ENCODE data around the gene INPP5A.

INPP5A gene

DNA sequence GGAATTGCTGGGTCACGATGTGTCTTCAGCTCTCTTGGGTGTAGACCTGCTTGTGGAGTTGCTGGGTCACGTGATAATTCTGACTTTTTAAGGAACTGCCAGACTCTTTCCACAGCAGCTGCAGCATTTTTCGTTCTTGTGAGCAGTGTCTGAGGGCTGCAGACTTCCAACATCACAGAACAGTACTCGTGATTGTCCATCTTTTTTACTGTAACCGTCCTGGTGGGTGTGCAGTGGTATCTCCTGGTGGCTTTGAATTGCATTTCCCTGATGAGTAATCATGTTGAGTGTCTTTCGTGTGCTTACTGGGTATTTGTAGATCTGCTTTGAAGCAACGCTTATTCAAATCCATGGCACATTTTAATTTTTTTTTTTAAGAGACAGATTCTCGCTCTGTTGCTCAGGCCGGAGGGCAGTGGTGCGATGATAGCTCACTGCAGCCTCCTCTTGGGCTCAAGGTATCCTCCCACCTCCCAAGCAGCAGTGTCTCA lies 22.7 kb downstream of the INPP5A start:
- H3K9ac ChIP-seq (ENCODE audit: insufficient read length, low read depth), result no peak overlapping the region

DNA sequence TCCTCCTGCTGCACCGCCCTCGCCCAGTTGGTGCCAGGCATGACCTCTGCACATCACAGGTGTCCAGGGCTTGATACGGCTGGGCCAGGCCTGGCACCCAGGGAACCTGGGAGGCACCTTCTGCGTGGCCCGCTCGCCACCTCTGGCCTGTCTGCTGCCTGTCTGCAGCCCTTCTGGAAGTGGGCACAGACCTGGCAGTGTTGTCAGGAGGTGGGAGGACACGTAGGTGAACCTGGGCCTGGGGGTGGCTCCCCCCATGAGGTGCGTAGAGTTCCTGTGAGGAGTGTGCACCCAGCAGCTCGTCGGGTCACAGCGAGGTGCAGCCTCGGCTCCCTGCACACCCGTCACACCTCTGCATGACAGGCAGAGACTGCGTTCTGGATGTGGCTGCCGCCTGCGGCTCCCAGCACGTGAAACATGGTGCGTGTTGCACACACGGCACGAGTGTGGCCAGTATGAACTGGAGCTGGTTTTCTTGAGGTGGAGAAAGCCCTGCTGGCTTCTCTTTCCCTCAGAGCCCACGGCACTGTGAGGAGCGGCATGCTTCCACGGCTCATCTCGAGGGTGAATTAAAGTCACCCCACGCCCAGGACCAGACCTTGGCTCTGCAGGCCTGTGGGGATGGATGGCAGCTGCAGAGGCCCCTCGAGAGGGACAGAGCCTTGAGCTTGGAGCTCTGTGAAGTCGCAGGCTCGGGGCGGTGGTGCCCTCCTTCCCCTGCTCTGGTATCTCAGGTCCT lies 24.8 kb downstream of the INPP5A start:
- H3K9ac ChIP-seq (ENCODE audit: insufficient read length, low read depth), result no peak overlapping the region
- H3K4me3 ChIP-seq (ENCODE audit: insufficient read length, low read depth), result no peak overlapping the region
- no peaks in the 10 kb centered on the region for H3K27me3 ChIP-seq (ENCODE audit: insufficient read depth, insufficient read length)
- no peak for TF ChIP-seq YY1 (IDR thresholded peaks at IDR 0.05; ENCODE audit: insufficient read depth, insufficient read length)
- TF ChIP-seq ZNF274 (IDR thresholded peaks at IDR 0.05; ENCODE audit: low read depth, low read length), result no peak
- TF ChIP-seq SUZ12 (IDR thresholded peaks at IDR 0.05; ENCODE audit: extremely low read depth, insufficient read depth, insufficient read length), result no peak
- H3K9me3 ChIP-seq (ENCODE audit: insufficient read depth, low read length), result peaks cover 5% of the 10 kb centered on the region; the same call in 1 of the 2 replicates
- no peak for DNase-seq (ENCODE audit: low read depth, low spot score)
- H3K36me3 ChIP-seq (ENCODE audit: insufficient read depth, insufficient read length, low read length), result no peaks in the 10 kb centered on the region
- no peaks in the 10 kb centered on the region for H3K4me1 ChIP-seq (ENCODE audit: insufficient read depth, insufficient read length)

More for the DNA sequence above, 22.7 kb downstream of the INPP5A start:
- H3K4me3 ChIP-seq (ENCODE audit: insufficient read length, low read depth), result no peak overlapping the region
- no peaks in the 10 kb centered on the region for H3K27me3 ChIP-seq (ENCODE audit: insufficient read depth, insufficient read length)
- no peak for DNase-seq (ENCODE audit: low read depth, low spot score)
- peaks cover 5% of the 10 kb centered on the region; the same call in 1 of the 2 replicates for H3K9me3 ChIP-seq (ENCODE audit: insufficient read depth, low read length)
- H3K36me3 ChIP-seq (ENCODE audit: insufficient read depth, insufficient read length, low read length), result peaks cover 5% of the 10 kb centered on the region
- H3K4me1 ChIP-seq (ENCODE audit: insufficient read depth, insufficient read length), result no peaks in the 10 kb centered on the region
- TF ChIP-seq YY1 (IDR thresholded peaks at IDR 0.05; ENCODE audit: insufficient read depth, insufficient read length) (no peak), ZNF274 (IDR thresholded peaks at IDR 0.05; ENCODE audit: low read depth, low read length) (no peak), SUZ12 (IDR thresholded peaks at IDR 0.05; ENCODE audit: extremely low read depth, insufficient read depth, insufficient read length) (no peak)

DNA sequence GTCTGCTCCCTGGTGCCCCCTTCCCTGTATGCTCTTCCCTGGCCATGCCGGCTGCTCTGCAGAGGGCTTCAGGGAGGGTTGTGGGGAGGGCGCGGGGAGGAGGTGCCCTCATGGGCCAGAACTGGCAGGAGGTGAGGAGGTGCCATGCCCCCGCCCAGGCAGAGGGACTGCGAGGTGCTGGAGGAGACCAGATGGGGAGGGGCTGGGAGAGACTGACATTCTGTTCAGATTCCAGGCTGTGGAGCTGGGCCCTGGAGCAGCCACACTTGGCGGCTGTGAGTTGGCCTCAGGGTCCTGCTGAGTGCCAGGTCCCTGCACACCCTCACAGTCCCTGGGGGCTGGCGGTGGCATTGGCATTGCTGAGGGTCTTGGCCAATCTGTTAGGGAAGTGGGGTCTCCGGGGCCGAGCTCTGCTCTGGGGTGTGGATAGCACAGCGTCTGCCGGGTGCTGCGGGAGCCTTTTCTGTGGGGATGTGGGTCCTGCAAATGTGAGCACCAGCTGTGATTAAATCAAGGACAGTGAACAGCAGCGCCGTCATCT lies 25.4 kb downstream of the INPP5A start:
- H3K4me1 ChIP-seq (ENCODE audit: insufficient read depth, insufficient read length), result no peaks in the 10 kb centered on the region
- peaks cover 5% of the 10 kb centered on the region; the same call in 1 of the 2 replicates for H3K9me3 ChIP-seq (ENCODE audit: insufficient read depth, low read length)
- H3K9ac ChIP-seq (ENCODE audit: insufficient read length, low read depth), result no peak overlapping the region
- H3K27me3 ChIP-seq (ENCODE audit: insufficient read depth, insufficient read length), result no peaks in the 10 kb centered on the region
- no peak for DNase-seq (ENCODE audit: low read depth, low spot score)
- no peaks in the 10 kb centered on the region for H3K36me3 ChIP-seq (ENCODE audit: insufficient read depth, insufficient read length, low read length)
- H3K4me3 ChIP-seq (ENCODE audit: insufficient read length, low read depth), result no peak overlapping the region
- no peak for TF ChIP-seq ZNF274 (IDR thresholded peaks at IDR 0.05; ENCODE audit: low read depth, low read length)
- TF ChIP-seq SUZ12 (IDR thresholded peaks at IDR 0.05; ENCODE audit: extremely low read depth, insufficient read depth, insufficient read length), result no peak

DNA sequence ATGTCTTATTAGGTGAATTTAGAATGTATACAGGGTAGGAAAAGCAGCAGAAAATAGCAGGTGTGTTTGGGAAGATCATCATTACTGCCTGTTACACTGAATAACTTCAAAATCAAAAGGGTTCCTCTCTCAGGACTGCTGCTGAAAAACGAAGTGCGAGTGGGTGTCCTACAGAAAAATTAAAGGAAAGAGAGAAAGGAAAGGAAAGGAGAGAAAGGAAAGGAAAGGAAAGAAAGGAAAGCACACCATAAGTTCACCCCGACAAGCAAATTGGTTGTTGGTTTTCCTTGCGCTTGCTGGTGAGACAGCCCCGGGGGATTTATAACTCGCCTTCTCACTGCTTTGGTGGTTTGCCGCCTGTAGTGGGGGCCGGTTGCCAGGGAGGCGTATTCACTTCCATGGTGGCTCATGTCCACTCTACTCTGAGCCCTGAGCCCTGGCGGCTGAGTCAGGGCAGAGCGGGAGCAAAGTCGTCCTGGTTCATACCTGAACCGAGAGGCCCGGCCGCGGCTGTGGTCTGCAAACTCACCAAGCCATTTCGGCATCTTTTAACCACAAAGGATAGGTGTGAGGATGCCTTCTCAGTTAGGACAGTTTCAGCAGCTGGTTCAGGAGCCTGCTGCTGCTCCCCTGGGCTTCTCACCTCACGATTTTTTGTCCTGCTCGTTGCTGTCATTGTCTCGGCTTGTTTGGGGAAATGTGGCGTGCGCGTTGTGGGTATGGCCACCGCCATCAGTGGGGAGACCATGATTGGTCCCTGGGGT lies 26.1 kb downstream of the INPP5A start:
- peaks cover 5% of the 10 kb centered on the region; the same call in 1 of the 2 replicates for H3K9me3 ChIP-seq (ENCODE audit: insufficient read depth, low read length)
- DNase-seq (ENCODE audit: low read depth, low spot score), result no peak
- H3K27me3 ChIP-seq (ENCODE audit: insufficient read depth, insufficient read length), result no peaks in the 10 kb centered on the region
- no peak overlapping the region for H3K9ac ChIP-seq (ENCODE audit: insufficient read length, low read depth)
- no peak for TF ChIP-seq YY1 (IDR thresholded peaks at IDR 0.05; ENCODE audit: insufficient read depth, insufficient read length)
- no peak for TF ChIP-seq SUZ12 (IDR thresholded peaks at IDR 0.05; ENCODE audit: extremely low read depth, insufficient read depth, insufficient read length)
- TF ChIP-seq ZNF274 (IDR thresholded peaks at IDR 0.05; ENCODE audit: low read depth, low read length), result no peak
- no peak overlapping the region for H3K4me3 ChIP-seq (ENCODE audit: insufficient read length, low read depth)
- no peaks in the 10 kb centered on the region for H3K4me1 ChIP-seq (ENCODE audit: insufficient read depth, insufficient read length)
- H3K36me3 ChIP-seq (ENCODE audit: insufficient read depth, insufficient read length, low read length), result no peaks in the 10 kb centered on the region

DNA sequence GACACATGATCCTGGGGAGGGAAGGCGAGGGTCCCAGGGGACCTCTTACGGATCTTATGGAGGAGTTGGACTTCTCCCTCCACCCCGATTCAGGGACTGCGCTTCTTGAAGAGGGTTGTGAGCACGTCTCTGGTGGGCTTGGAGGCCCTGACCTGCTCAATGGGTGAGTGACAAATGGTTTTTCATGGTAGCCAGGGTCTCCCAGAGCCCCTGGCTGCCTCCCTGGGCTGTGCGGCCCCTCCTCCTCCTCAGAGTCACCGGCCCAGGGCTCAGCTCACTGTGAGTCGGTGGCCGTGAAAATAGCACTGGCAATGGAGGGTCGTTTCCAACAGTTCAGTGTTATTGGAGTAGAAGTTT lies 26.6 kb downstream of the INPP5A start:
- Histone ChIP-seq H3K4me1 (ENCODE audit: insufficient read depth, insufficient read length) (no peaks in the 10 kb centered on the region), H3K27me3 (ENCODE audit: insufficient read depth, insufficient read length) (no peaks in the 10 kb centered on the region), H3K36me3 (ENCODE audit: insufficient read depth, insufficient read length, low read length) (no peaks in the 10 kb centered on the region), H3K4me3 (ENCODE audit: insufficient read length, low read depth) (no peak overlapping the region), H3K9me3 (ENCODE audit: insufficient read depth, low read length) (peaks cover 5% of the 10 kb centered on the region; the same call in 1 of the 2 replicates), H3K9ac (ENCODE audit: insufficient read length, low read depth) (no peak overlapping the region)
- no peak for DNase-seq (ENCODE audit: low read depth, low spot score)
- no peak for TF ChIP-seq SUZ12 (IDR thresholded peaks at IDR 0.05; ENCODE audit: extremely low read depth, insufficient read depth, insufficient read length)

DNA sequence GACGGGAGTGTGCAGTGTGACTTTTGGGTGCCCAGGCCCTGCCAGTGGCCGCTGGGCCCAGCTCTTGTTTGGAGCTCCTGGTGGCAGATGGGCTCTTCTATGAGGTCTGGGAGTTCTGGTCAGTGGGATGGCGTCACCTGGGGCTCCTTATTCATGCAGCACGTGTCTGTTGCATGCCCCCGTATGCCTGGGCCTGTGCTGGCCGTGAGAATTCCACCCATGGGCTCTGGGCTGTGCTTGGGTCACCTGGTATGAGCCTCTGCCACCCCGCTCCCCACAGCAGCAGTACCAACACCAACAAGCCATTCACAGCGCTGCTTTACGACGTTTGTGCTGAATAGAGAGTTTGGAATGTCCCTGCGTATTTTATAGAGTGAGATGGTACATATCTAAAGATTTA lies 27.1 kb downstream of the INPP5A start:
- no peaks in the 10 kb centered on the region for H3K27me3 ChIP-seq (ENCODE audit: insufficient read depth, insufficient read length)
- H3K4me3 ChIP-seq (ENCODE audit: insufficient read length, low read depth), result no peak overlapping the region
- H3K4me1 ChIP-seq (ENCODE audit: insufficient read depth, insufficient read length), result no peaks in the 10 kb centered on the region
- H3K9ac ChIP-seq (ENCODE audit: insufficient read length, low read depth), result no peak overlapping the region
- DNase-seq (ENCODE audit: low read depth, low spot score), result no peak
- H3K36me3 ChIP-seq (ENCODE audit: insufficient read depth, insufficient read length, low read length), result no peaks in the 10 kb centered on the region
- H3K9me3 ChIP-seq (ENCODE audit: insufficient read depth, low read length), result peaks cover 5% of the 10 kb centered on the region; the same call in 1 of the 2 replicates
- no peak for TF ChIP-seq ZNF274 (IDR thresholded peaks at IDR 0.05; ENCODE audit: low read depth, low read length)
- TF ChIP-seq YY1 (IDR thresholded peaks at IDR 0.05; ENCODE audit: insufficient read depth, insufficient read length), result no peak
- TF ChIP-seq SUZ12 (IDR thresholded peaks at IDR 0.05; ENCODE audit: extremely low read depth, insufficient read depth, insufficient read length), result no peak
